Kidney capillary endothelial cell (primary cell): ENCODE data around the gene CERS6.

Experiments used
- DNase-seq: peaks from one replicate; pipeline ENCODE4 v3.0.0-alpha.2; 2018; ENCODE audit warnings: low spot score

CERS6 gene

GRCh38 chr2:168673265-168674189 is 217.5 kb downstream of the CERS6 start:
- DNase-seq = no peak

GRCh38 chr2:168678153-168678853 is 222.2 kb downstream of the CERS6 start:
- no peak for DNase-seq

GRCh38 chr2:168679081-168679480 is 223.0 kb downstream of the CERS6 start:
- no peak for DNase-seq

GRCh38 chr2:168679741-168680310 is 223.8 kb downstream of the CERS6 start:
- DNase-seq = no peak

- DNase-seq = no peak
These were observed 227.9 kb downstream of the CERS6 start for GRCh38 chr2:168683996-168684395.

DNA sequence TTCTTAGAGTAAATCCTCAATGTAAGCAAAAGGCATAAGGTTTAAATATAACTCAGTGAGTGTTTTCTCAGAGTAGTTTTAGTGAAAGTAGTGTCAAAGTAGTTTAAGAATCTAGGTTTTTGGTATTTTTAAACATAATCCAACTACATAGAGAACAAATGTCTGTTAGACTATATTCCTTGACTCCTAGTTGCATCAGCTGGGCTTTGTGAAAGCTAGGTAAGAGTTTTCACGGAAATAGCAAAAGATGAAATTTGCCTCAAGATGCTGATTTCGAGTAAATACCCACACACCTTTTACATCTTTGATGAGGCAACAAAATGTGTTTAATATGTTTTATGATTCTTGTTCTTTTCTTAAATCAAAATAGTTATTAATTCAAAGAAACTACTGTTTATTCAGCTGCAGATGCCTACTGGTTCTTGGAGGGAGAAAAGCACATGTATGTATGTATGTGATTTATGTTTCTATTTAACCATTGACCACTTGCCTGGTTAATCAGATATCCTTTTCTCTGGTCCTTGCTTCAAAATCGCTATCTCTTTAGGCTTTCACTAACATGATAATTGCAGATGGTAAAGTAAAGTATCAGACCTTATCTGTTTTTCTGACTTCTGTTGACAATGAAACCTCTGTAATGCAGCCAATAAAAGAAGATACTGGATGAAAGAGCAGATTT is 229.0 kb downstream of the CERS6 start:
- no peak for DNase-seq

GRCh38 chr2:168685600-168686451 is 229.8 kb downstream of the CERS6 start:
- no peak for DNase-seq

GRCh38 chr2:168686452-168687191 is 230.6 kb downstream of the CERS6 start:
- no peak for DNase-seq

DNA sequence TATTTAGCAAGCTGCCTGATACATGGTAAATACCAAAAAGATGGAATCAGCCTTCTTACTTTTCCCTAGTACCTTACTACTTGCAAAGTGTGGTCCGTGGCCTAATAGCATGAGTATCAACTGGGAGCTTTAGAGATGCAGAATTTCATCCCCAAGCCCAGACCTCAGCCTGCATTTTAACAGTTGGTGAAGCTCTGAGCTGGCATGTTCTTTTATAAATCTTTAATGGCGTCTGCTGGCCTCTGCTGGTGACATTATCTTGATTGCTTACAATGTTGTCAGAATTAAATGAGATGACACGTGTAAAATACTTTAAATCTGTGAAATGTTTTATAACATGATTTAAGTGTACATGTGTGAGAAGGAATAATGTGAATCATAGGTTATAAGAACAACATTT is 231.2 kb downstream of the CERS6 start:
- no peak for DNase-seq

DNA sequence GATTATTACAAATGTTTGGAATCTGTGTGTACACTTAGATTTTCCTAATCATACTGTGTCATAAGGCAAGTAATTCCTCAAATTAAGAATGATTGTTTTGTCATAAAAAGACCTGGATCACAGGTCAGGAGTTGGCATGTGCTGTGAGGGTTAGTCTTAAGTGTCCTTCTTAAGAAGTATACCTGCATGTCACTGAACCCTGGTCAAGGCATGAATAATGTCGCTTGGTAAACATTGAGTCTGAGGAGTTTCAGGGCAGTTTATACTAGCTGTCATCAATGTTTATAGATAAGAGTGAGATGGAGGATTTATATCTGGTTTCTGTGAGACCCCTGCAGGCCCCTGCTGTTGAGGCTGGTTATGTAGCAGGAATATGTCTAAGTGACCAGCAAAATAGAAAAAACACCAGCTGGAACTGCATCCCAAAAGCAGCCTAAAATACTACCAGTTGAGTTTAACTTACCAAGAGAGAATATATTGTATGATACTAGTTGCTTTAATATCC is 234.4 kb downstream of the CERS6 start:
- no peak for DNase-seq

DNA sequence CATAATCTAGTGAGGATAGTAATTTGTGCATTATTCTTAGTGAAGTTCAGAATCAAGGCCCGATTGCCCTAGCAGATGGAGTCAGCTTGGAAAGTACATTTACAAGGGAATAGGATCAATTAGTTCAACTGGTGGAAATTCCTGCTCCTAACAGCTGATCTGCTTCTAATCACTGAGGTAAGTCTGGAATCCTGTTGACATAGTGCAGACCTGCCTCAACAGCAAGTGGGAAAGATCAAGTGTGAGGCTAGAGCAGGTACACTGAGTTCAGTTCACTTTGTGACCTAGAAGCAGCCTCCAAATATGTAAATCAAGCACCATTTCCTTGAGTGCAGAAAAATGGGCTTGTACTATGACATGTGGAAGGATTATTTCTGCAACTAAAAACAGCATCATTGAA is 235.1 kb downstream of the CERS6 start:
- DNase-seq = no peak

GRCh38 chr2:168692132-168692744 is 236.2 kb downstream of the CERS6 start:
- no peak for DNase-seq

DNA sequence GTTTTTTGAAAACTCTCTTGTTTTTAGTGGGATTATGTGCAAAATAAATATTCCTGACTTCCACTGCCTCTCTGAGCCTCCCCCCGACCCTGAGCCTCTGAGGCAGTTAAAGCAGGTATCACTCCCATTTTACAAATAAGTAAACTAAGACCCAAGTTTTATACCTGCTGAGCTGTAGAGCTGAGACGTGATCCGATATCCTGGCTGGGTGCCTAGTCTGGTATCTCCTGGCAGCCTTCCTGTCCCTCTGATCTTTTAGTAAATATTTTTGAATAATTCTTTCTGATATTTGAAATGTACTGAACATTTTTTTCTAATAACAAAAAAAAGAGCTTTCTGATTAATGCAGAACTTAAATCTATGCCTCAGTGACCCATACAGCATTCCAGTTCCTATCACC is 238.1 kb downstream of the CERS6 start:
- DNase-seq = no peak

- no peak for DNase-seq
These were observed 238.8 kb downstream of the CERS6 start for GRCh38 chr2:168694866-168695265.

DNA sequence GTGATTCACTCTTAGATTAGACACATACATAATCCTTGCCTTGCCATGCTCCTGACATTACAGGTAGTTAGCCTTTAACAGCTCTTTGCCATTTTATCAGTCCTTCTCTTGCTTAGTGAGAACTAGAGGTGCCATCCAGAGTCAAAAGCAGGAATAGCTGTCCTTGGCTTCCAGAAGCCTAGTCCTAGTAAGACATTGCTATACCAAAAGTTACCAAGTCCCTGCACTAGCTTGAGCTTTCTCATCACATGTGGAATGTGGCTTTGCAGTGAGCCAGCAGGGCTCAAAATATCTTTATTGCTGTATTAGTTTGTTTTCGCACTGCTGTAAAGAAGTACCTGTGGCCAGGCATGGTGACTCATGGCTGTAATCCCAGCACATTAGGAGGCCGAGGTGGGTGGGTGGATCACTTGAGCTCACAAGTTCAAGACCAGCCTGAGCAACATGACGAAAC is 241.6 kb downstream of the CERS6 start:
- no peak for DNase-seq

DNA sequence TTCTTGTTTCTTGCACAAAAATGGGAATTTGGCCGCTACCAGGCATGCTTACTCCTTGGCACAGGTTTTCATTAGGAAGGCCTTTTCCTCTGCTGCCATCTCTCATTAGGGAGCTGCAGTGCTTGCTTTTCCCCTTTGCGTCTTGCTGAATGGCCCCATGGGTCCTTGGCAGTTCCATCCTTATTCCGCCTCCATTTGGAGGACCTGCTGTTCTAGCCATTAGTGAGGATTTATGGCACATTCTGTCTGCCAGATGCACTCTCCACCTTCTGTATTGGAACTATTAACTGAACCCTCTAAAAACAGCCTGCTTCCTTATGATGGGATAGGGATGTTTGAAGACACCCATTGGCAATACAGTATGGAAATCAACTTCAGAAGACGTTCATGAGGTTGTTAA is 242.9 kb downstream of the CERS6 start:
- no peak for DNase-seq

GRCh38 chr2:168699844-168700417 is 243.9 kb downstream of the CERS6 start:
- no peak for DNase-seq

DNA sequence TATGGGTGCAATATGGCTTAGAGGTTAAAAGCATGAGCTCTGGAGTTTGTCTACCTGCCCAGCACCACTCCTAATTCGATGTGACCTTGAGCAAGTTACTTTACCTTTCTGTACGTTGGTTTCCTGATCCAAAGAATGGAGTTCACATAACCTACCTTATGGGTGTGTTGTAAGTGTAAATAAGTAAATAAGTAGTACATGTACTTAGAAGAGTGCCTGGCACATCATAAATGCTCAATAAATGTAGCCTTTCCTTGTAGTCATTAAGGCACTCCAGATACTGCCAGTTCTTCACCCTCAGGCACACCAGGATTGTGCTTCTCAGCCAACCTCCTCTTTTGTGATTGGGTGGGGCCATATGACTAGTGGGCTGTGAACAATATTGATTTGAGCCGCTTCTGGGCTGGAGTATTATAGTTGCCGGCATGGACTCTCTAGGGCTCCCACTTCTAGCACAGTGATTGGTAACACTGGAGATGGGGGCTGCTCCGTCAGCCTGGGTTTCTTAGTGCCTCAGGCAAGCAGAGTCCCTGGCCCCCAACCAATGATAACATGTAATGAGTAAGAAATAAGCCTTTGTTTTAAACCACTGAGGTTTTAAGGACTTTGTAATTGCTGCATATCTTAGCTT is 244.7 kb downstream of the CERS6 start:
- no peak for DNase-seq

DNA sequence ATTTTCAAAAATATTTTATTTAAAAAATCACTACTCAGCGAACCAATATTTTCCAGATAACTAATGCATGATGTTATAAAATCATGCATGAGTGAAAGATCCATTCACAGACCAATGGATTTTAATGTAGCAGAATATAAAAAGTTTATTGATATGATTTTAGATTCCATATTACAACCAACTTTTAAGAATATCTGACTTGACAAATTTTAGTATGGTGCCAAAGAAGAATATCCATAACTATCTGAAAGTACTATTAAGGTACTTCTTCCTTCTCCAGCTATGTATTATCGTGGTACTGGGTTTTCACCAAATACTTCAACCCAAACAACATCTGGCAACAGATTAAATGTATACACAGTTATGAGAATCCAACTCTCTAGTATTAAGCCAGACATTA is 246.5 kb downstream of the CERS6 start:
- DNase-seq = no peak
